ENCODE measurements around the gene RAPGEF1.
A peak's percentile ranks its signal among the peaks of the same experiment; 100 is the strongest.

- TF ChIP-seq POLR2A (IDR thresholded peaks at IDR 0.05) (no peak), POLR2AphosphoS5 (IDR thresholded peaks at IDR 0.05) (peak; percentile 5 to 53 (median 9))
- TF ChIP-seq, protein P1, sequence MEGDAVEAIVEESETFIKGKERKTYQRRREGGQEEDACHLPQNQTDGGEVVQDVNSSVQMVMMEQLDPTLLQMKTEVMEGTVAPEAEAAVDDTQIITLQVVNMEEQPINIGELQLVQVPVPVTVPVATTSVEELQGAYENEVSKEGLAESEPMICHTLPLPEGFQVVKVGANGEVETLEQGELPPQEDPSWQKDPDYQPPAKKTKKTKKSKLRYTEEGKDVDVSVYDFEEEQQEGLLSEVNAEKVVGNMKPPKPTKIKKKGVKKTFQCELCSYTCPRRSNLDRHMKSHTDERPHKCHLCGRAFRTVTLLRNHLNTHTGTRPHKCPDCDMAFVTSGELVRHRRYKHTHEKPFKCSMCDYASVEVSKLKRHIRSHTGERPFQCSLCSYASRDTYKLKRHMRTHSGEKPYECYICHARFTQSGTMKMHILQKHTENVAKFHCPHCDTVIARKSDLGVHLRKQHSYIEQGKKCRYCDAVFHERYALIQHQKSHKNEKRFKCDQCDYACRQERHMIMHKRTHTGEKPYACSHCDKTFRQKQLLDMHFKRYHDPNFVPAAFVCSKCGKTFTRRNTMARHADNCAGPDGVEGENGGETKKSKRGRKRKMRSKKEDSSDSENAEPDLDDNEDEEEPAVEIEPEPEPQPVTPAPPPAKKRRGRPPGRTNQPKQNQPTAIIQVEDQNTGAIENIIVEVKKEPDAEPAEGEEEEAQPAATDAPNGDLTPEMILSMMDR (IDR thresholded peaks at IDR 0.05 in 8 of 11, conservative IDR thresholded peaks at IDR 0.05 in 3 of 11) = no peak
These were observed 161.9 kb downstream of the RAPGEF1 start for GRCh38 chr9:131578021-131578420.

Data from spleen (tissue), 7 donors.